ENCODE measurements around the gene EDC3. TPM values are rescaled to one million over a fixed set of nuclear protein-coding genes. Genes with fewer than 3 reads are reported as not detected.
"Not testable (repeated sequence)": the region's sequence is repeated elsewhere in the genome, so short reads cannot be mapped to it uniquely, and the experiment has no call there.

The EDC3 gene, protein sequence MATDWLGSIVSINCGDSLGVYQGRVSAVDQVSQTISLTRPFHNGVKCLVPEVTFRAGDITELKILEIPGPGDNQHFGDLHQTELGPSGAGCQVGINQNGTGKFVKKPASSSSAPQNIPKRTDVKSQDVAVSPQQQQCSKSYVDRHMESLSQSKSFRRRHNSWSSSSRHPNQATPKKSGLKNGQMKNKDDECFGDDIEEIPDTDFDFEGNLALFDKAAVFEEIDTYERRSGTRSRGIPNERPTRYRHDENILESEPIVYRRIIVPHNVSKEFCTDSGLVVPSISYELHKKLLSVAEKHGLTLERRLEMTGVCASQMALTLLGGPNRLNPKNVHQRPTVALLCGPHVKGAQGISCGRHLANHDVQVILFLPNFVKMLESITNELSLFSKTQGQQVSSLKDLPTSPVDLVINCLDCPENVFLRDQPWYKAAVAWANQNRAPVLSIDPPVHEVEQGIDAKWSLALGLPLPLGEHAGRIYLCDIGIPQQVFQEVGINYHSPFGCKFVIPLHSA
- 10 to 100 TPM; 13.6 to 31.8 (median 17.2) TPM for total RNA-seq

DNA sequence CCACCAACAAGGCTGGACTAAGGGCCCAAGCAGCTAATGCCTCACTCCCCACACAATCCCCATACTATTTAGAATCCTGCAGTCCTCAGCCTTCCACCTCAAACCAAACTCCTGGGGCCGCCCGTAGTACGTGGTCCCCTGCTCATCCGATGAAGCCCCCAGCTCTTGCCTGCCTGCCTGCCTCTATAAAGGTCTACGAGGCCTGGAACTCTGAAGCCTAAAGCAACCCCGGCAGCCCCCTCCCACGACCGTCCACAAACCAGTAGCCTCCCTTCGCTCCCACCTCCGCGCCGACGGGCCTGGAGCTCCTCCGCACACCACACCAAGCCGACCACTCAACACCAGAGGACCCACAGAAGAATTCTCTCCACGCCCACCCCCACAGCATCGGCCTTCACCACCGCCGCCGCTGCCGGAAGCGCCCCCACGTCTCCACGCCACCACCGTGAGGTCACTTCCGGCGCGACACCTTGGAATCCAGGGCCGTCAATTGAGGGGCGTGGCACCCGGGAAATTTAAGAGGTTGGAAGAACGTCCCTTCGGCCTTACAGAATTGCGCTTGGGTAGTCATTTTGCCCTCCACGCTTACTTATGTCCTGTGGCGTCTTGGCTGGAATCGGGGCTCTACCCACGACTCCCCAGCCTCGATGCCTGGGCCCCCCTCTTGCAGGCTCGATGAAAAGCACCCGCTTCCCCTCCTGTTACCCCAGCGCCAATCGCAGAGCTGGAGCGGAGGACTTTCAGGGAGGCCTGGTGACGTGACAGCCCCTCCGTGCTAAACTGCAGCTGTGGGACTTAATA lies at the start of gene EDC3:
EDC3 (minus strand) TSS at position 428 of the 801 bp plus-strand sequence. CDS start 20,900 bp downstream, outside the sequence.
- Histone ChIP-seq H3K4me1 (peaks cover 0 to 37% (median 20%) of the 10 kb centered on the region in 3 donors), H3K9me3 (no peaks in the 10 kb centered on the region), H3K27me3 (no peaks in the 10 kb centered on the region), H3K27ac (peak within 1 kb of the TSS; percentile 34 to 93 (median 90)), H3K36me3 (no peaks in the 10 kb centered on the region), H3K4me3 (peak within 1 kb of the TSS; percentile 53 to 90)
- TF ChIP-seq EP300 (IDR thresholded peaks at IDR 0.05) (no peak), POLR2A (IDR thresholded peaks at IDR 0.05) (peak in 1 of 2 donors; percentile 37), POLR2AphosphoS5 (IDR thresholded peaks at IDR 0.05) (peak; percentile 72)
- TF ChIP-seq, protein P1, sequence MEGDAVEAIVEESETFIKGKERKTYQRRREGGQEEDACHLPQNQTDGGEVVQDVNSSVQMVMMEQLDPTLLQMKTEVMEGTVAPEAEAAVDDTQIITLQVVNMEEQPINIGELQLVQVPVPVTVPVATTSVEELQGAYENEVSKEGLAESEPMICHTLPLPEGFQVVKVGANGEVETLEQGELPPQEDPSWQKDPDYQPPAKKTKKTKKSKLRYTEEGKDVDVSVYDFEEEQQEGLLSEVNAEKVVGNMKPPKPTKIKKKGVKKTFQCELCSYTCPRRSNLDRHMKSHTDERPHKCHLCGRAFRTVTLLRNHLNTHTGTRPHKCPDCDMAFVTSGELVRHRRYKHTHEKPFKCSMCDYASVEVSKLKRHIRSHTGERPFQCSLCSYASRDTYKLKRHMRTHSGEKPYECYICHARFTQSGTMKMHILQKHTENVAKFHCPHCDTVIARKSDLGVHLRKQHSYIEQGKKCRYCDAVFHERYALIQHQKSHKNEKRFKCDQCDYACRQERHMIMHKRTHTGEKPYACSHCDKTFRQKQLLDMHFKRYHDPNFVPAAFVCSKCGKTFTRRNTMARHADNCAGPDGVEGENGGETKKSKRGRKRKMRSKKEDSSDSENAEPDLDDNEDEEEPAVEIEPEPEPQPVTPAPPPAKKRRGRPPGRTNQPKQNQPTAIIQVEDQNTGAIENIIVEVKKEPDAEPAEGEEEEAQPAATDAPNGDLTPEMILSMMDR (IDR thresholded peaks at IDR 0.05) = peak in 1 of 4 experiments; percentile 28
- ATAC-seq = peak; percentile 94
- WGBS, 2 donors (ENCODE audit: low coverage in 1 of 2) = 0% methylated on average over 3 to 15 of the region's 46 CpGs

DNA sequence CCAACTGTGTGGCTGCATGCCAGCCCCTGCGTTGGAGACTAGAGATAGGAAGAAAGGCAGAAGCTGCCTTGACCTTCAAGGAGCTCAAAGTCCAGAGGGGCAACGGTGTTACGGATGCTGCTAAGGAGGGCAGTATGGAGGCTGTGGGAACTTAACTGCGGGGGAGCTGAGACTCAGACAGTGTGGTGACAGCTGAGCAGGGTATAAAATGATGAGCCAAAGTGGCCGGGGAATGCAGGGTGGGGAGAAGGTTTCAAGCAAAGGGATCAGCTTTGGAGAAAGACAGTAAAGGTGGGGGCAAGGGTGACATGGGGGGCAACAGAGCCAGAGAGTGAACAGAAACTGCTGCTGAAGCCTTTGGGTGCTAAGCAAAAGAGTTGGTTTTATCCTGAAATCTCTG lies 46.6 kb upstream of the EDC3 start:
- WGBS, 2 donors (ENCODE audit: low coverage in 1 of 2) = 86 to 88% methylated on average over 4 of the region's 5 CpGs
- Histone ChIP-seq H3K4me1 (no peaks in the 10 kb centered on the region), H3K9me3 (peaks cover 0 to 9% (median 0%) of the 10 kb centered on the region in 3 donors), H3K27ac (no peak overlapping the region), H3K36me3 (no peaks in the 10 kb centered on the region), H3K27me3 (peaks cover 26% of the 10 kb centered on the region), H3K4me3 (no peak overlapping the region)
- no peak for ATAC-seq
- TF ChIP-seq POLR2AphosphoS5 (IDR thresholded peaks at IDR 0.05) (no peak), EP300 (IDR thresholded peaks at IDR 0.05) (no peak), POLR2A (IDR thresholded peaks at IDR 0.05) (no peak)
- TF ChIP-seq, protein P1 (IDR thresholded peaks at IDR 0.05) = no peak

DNA sequence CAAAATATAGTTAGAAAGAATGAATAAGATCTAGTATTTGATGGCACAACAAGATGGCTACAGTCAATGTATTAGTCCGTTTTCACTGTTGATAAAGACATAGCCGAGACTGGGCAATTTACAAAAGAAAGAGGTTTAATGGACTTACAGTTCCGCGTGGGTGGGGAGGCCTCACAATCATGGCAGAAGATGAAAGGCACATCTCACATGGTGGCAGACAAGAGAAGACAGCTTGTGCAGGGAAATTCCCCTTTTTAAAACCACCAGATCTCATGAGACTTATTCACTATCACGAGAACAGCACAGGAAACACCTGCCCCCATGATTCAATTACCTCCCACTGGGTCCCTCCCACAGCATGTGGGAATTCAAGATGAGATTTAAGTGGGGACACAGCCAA lies 42.4 kb upstream of the EDC3 start:
- H3K4me3 ChIP-seq, H3K27ac ChIP-seq, ATAC-seq, H3K4me1 ChIP-seq, H3K36me3 ChIP-seq, H3K9me3 ChIP-seq: not testable (repeated sequence)
- WGBS, 2 donors (ENCODE audit: low coverage in 1 of 2) = 44 to 49% methylated on average over 5 of the region's 5 CpGs
- H3K27me3 ChIP-seq = peaks cover 58% of the 10 kb centered on the region

DNA sequence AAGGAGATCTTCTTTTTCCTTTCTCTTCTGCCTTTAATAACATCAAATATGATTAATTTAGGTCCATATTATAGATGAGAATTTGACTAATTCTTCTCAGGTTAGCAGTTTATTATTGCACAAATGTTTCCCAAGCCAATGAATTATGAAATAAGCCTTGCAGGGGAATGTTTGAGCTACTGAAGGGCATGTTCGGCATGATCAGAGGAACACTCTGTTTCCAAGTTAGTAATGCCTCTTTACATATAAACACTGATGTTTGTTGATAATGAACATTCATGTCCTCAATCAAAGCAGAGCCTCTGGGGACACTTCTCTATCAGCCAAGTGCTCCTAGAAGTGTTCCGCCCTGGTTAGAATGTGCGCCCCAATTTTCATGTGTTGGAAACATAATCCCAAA lies 39.5 kb upstream of the EDC3 start:
- Histone ChIP-seq H3K36me3 (no peaks in the 10 kb centered on the region), H3K4me3 (no peak overlapping the region), H3K27ac (no peak overlapping the region), H3K9me3 (no peaks in the 10 kb centered on the region), H3K27me3 (peaks cover 72% of the 10 kb centered on the region), H3K4me1 (no peaks in the 10 kb centered on the region)
- no peak for ATAC-seq
- no peak for TF ChIP-seq POLR2AphosphoS5 (IDR thresholded peaks at IDR 0.05)
- TF ChIP-seq, protein P1 (IDR thresholded peaks at IDR 0.05) = no peak
- 91 to 92% methylated on average over 3 of the region's 3 CpGs for WGBS, 2 donors (ENCODE audit: low coverage in 1 of 2)

DNA sequence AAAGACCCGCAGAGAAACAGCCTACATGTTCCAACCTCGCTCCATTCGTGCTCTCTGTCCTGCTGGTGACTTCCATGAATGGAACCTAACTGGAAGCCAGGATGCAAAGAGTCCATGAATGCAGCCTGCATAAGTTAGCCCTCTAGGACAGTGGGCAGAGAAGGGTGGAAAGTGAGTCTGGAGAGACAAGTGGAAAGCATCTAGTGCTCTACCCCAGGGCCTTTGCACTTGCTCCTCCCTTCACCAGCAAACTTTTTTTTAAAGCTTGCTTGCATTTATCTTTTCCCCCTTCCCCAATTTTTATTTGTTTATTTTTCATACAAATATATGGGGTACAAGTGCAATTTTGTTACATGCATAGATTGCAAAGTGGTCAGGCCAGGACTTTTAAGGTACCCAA lies 37.4 kb upstream of the EDC3 start:
- no peak overlapping the region for H3K4me3 ChIP-seq
- H3K27me3 ChIP-seq = peaks cover 74% of the 10 kb centered on the region
- TF ChIP-seq POLR2A (IDR thresholded peaks at IDR 0.05) = no peak
- no peak for TF ChIP-seq POLR2AphosphoS5 (IDR thresholded peaks at IDR 0.05)
- WGBS, 2 donors (ENCODE audit: low coverage in 1 of 2) = 71% methylated on average over 3 of the region's 3 CpGs; no CpG with 5 or more reads in 1 of the 2 donors
- no peaks in the 10 kb centered on the region for H3K36me3 ChIP-seq
- H3K4me1 ChIP-seq = no peaks in the 10 kb centered on the region
- H3K9me3 ChIP-seq = no peaks in the 10 kb centered on the region
- ATAC-seq = no peak
- H3K27ac ChIP-seq = no peak overlapping the region
